ENCODE data around the gene NUBPL.
"Not testable (repeated sequence)": the region's sequence is repeated elsewhere in the genome, so short reads cannot be mapped to it uniquely, and the experiment has no call there.

The NUBPL gene

GRCh38 chr14:31843361-31844091 lies 282.3 kb downstream of the NUBPL start:
- in situ Hi-C loops (cut with MboI; ENCODE audit: low pct_unique_long_range_greater_than_20kb, low sequenced_read_pairs), result no loop called here
- no peak for DNase-seq

GRCh38 chr14:31854508-31855075 lies 293.4 kb downstream of the NUBPL start:
- DNase-seq, result no peak
- in situ Hi-C loops (cut with MboI; ENCODE audit: low pct_unique_long_range_greater_than_20kb, low sequenced_read_pairs), result no loop called here

GRCh38 chr14:31855262-31855661 lies 294.1 kb downstream of the NUBPL start:
- in situ Hi-C loops (cut with MboI; ENCODE audit: low pct_unique_long_range_greater_than_20kb, low sequenced_read_pairs), result no loop called here
- no peak for DNase-seq

DNA sequence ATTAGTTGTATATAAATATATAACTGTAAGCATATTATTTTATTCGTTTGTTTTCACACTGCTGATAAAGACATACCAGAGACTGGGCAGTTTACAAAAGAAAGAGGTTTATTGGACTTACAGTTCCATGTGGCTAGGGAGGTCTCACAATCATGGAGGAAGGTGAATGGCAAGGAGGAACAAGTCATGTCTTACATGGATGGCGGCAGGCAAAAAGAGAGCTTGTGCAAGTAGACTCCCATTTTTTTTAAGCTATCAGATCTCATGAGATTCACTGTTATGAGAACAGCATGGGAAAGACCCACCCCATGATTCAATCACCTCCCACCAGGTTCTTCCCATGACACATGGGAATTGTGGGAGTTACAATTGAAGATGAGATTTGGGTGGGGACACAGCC lies 294.8 kb downstream of the NUBPL start:
- DNase-seq; in situ Hi-C loops (cut with MboI; ENCODE audit: low pct_unique_long_range_greater_than_20kb, low sequenced_read_pairs): not testable (repeated sequence)

DNA sequence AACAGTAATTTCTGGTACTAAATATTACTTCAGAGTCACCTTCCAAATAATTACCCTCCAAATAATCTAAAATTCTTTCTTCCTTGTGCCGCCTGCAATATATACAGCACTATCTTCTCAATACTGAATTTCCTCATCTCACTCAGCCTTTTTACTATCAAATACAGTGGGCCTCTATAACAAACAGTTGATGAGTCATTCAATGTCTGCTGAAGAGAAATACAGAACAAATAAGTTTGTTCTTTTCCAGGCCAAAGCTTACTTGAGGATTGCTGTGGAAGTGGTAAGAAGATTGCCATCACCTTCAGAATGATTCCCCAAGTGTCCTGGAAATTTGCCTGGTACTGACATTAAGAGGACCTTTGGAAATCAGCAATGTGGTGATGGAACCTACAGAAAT lies 297.7 kb downstream of the NUBPL start:
- in situ Hi-C loops (cut with MboI; ENCODE audit: low pct_unique_long_range_greater_than_20kb, low sequenced_read_pairs), result no loop called here
- no peak for DNase-seq

GRCh38 chr14:31864937-31865855 lies 304.0 kb downstream of the NUBPL start:
- in situ Hi-C loops (cut with MboI; ENCODE audit: low pct_unique_long_range_greater_than_20kb, low sequenced_read_pairs), result no loop called here

GRCh38 chr14:31867570-31867969 lies 306.4 kb downstream of the NUBPL start:
- no peak for DNase-seq
- in situ Hi-C loops (cut with MboI; ENCODE audit: low pct_unique_long_range_greater_than_20kb, low sequenced_read_pairs), result no loop called here

More at GRCh38 chr14:31864937-31865855, 304.0 kb downstream of the NUBPL start:
- DNase-seq, result no peak

- DNase-seq; in situ Hi-C loops (cut with MboI; ENCODE audit: low pct_unique_long_range_greater_than_20kb, low sequenced_read_pairs): not testable (repeated sequence)
These were observed 306.9 kb downstream of the NUBPL start for GRCh38 chr14:31868096-31868495.

- in situ Hi-C loops (cut with MboI; ENCODE audit: low pct_unique_long_range_greater_than_20kb, low sequenced_read_pairs), result no loop called here
- DNase-seq, result no peak
These were observed 315.5 kb downstream of the NUBPL start for GRCh38 chr14:31876741-31877140.

GRCh38 chr14:31877255-31877798 lies 316.1 kb downstream of the NUBPL start:
- DNase-seq, result no peak
- in situ Hi-C loops (cut with MboI; ENCODE audit: low pct_unique_long_range_greater_than_20kb, low sequenced_read_pairs), result no loop called here

DNA sequence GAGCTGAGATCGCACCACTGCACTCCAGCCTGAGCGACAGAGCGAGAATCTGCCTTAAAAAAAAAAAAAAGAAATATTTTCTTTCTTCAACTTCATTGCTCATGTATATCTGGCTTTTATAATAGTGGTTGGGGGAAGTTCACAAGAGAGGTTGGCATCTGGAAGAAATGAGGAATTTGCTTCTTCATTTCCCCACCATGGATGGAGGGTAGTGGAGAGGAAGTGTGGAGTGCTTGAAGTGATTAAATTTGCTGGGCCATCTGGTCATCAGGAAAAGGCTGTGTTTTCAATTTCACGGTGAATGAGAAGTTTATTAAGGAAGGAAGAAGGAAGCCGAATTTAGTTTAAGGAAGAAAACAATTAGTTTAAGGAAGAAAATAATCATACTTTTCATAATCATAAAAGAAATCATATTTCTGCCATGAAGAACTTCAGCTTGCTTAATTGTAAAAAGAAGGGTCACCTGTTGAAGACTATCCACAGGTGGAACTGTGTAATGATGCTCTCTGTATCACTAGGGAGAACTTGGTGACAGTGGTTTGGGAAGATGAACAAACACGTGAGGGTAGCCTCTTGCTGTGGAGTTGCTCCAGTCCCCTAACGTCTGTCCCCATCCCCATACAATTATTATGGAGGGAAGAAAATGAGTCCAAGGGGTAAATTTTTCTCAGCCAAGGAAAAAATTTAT lies 318.6 kb downstream of the NUBPL start:
- in situ Hi-C loops (cut with MboI; ENCODE audit: low pct_unique_long_range_greater_than_20kb, low sequenced_read_pairs), result no loop called here
- no peak for DNase-seq

- in situ Hi-C loops (cut with MboI; ENCODE audit: low pct_unique_long_range_greater_than_20kb, low sequenced_read_pairs), result no loop called here
- no peak for DNase-seq
These were observed 319.7 kb downstream of the NUBPL start for GRCh38 chr14:31880935-31881334.

DNA sequence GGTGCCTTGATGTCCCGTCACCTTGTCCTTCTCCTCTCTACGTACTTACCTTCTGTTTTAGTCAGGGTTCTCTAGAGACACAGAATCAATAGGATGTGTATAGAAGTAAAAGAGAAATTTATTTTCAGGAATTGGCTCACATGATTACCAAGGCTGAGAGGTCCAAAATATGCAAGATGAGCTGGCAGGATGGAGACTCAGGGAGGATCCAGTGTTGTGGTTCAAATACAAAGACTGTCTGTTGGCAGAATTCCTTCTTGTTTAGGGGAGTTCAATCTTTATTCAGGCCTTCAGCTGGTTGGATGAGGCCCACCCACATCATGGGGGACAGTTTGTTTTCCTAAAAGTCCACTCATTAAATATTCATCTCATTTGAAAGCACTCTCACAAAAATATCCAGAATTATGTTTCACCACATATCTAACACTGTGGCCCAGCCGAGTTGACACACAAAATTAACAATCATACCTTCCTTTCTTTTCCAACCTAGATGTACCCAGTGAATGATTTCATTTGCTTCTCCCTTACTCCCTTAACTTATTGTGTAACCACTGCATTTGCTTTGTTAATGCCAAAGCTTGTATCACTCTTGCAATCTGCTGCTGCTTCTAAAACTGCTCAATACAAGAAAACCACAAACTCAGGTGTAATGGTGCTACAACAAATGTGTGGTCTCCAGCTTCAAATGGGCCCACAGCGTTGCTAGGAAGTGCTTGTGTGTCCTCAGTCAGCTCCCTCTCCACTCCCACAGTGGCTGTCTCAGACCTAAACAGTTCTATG lies 320.5 kb downstream of the NUBPL start:
- no peak for DNase-seq
- in situ Hi-C loops (cut with MboI; ENCODE audit: low pct_unique_long_range_greater_than_20kb, low sequenced_read_pairs), result no loop called here

DNA sequence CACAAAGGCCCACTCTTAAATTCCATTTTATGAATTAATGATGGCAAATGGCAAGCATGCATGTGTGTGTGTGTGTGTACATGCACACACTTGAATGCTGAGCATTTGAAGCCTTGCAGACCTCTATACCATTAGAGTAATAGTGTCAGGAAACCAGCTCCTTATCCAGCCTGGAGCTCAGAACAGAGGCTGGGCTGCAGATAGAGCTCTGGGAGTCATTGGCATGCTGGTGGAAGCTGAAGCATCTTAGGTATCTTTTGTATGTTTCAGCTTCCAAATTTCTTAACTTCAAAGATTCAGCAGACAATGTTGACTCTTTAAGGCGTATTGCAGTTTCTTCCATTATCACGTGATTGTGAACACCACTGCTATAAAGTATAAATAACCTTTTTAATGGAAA lies 323.0 kb downstream of the NUBPL start:
- in situ Hi-C loops (cut with MboI; ENCODE audit: low pct_unique_long_range_greater_than_20kb, low sequenced_read_pairs), result no loop called here
- DNase-seq, result no peak

- DNase-seq, result no peak
- in situ Hi-C loops (cut with MboI; ENCODE audit: low pct_unique_long_range_greater_than_20kb, low sequenced_read_pairs), result no loop called here
These were observed 323.7 kb downstream of the NUBPL start for GRCh38 chr14:31884776-31885379.

- in situ Hi-C loops (cut with MboI; ENCODE audit: low pct_unique_long_range_greater_than_20kb, low sequenced_read_pairs), result no loop called here
- DNase-seq, result no peak
These were observed 325.1 kb downstream of the NUBPL start for GRCh38 chr14:31886156-31886835.

- in situ Hi-C loops (cut with MboI; ENCODE audit: low pct_unique_long_range_greater_than_20kb, low sequenced_read_pairs), result no loop called here
- DNase-seq, result no peak
These were observed 326.9 kb downstream of the NUBPL start for GRCh38 chr14:31887929-31888580.

Data from KBM-7 (cell line).